Measurements from ENCODE around the gene NDUFS1.

GRCh38 chr2:206145665-206146064 is 13.6 kb downstream of the NDUFS1 start:
- TF ChIP-seq OSR1 (CRISPR knock-in tag; IDR thresholded peaks at IDR 0.05) (no peak), RARB (CRISPR knock-in tag; IDR thresholded peaks at IDR 0.05) (no peak), SNAI2 (CRISPR knock-in tag; IDR thresholded peaks at IDR 0.05) (no peak), POU6F1 (CRISPR knock-in tag; IDR thresholded peaks at IDR 0.05; ENCODE audit: borderline replicate concordance, low read depth) (no peak), PATZ1 (CRISPR knock-in tag; IDR thresholded peaks at IDR 0.05; ENCODE audit: borderline replicate concordance) (no peak), CREB5 (CRISPR knock-in tag; IDR thresholded peaks at IDR 0.05; ENCODE audit: low read depth) (no peak), ZNF565 (CRISPR knock-in tag; conservative IDR thresholded peaks at IDR 0.05; ENCODE audit: low read depth) (no peak), ZNF70 (CRISPR knock-in tag; IDR thresholded peaks at IDR 0.05) (no peak)
